SKM-1 treated with dmso at 0.1 percent for 144 hours (cell line): ENCODE results near the gene MEGF9.
A peak's percentile ranks its signal among the peaks of the same experiment; 100 is the strongest.
"Not testable (repeated sequence)": the region's sequence is repeated elsewhere in the genome, so short reads cannot be mapped to it uniquely, and the experiment has no call there.

ENCODE experiments used
- DNase-seq: peaks from one replicate; lab custom pipeline; 2025; ENCODE audit not compliant: unreplicated experiment; lab: John Stamatoyannopoulos, UW

Gene MEGF9

GRCh38 chr9:120714088-120714845 is at the start of gene MEGF9:
Gene MEGF9 (minus strand): TSS chr9:120714470. CDS start chr9:120714358, 112 bp downstream.
- peak; percentile 98 for DNase-seq

GRCh38 chr9:120761006-120761405 is 46.7 kb upstream of the MEGF9 start:
- DNase-seq: no peak

GRCh38 chr9:120759755-120760400 is 45.6 kb upstream of the MEGF9 start:
- no peak for DNase-seq

- DNase-seq: no peak
Observed at GRCh38 chr9:120758544-120758943, 44.3 kb upstream of the MEGF9 start.

GRCh38 chr9:120757026-120757913 is 43.0 kb upstream of the MEGF9 start:
- no peak for DNase-seq

GRCh38 chr9:120756531-120756930 is 42.3 kb upstream of the MEGF9 start:
- DNase-seq: no peak

- DNase-seq: peak; percentile 39
Observed at GRCh38 chr9:120755810-120756434, 41.7 kb upstream of the MEGF9 start.

- DNase-seq: no peak
Observed at GRCh38 chr9:120755044-120755443, 40.8 kb upstream of the MEGF9 start.

GRCh38 chr9:120750421-120750820 is 36.2 kb upstream of the MEGF9 start:
- no peak for DNase-seq

- not testable (repeated sequence) for DNase-seq
Observed at GRCh38 chr9:120746366-120746765, 32.1 kb upstream of the MEGF9 start.

- no peak for DNase-seq
Observed at GRCh38 chr9:120745278-120745677, 31.0 kb upstream of the MEGF9 start.

GRCh38 chr9:120742951-120743416 is 28.7 kb upstream of the MEGF9 start:
- peak; percentile 39 for DNase-seq

- no peak for DNase-seq
Observed at GRCh38 chr9:120741701-120742100, 27.4 kb upstream of the MEGF9 start.

- no peak for DNase-seq
Observed at GRCh38 chr9:120741191-120741590, 26.9 kb upstream of the MEGF9 start.

GRCh38 chr9:120740132-120740531 is 25.9 kb upstream of the MEGF9 start:
- DNase-seq: no peak

- DNase-seq: peak; percentile 59
Observed at GRCh38 chr9:120737416-120738165, 23.3 kb upstream of the MEGF9 start.

GRCh38 chr9:120736881-120737280 is 22.6 kb upstream of the MEGF9 start:
- DNase-seq: peak; percentile 26

- DNase-seq: peak; percentile 100
Observed at GRCh38 chr9:120735415-120736126, 21.3 kb upstream of the MEGF9 start.

- DNase-seq: peak; percentile 66
Observed at GRCh38 chr9:120734607-120735410, 20.5 kb upstream of the MEGF9 start.
